Body of pancreas (tissue), 4 donors: ENCODE results near the gene DGKI. TPM values are rescaled to one million over a fixed set of nuclear protein-coding genes. Genes with fewer than 3 reads are reported as not detected.

Experiments
- ATAC-seq: fragments of 150-250 bp; one replicate; pipeline ENCODE4 v1.9.1; 2016
- DNase-seq, 4 donors: peaks; one replicate each; pipeline ENCODE4 v3.0.0-alpha.2; 2019
- H3K27ac ChIP-seq, 4 donors: fragments of 200-600 bp; sonication (generic); 1 replicate in 3 of 4; 2 replicates in 1 of 4; pipeline versions ENCODE4 v1.5.1 to v1.6.1; 2016 to 2019; ENCODE audit warnings: mild to moderate bottlenecking in 1 of 4, mixed read lengths in 1 of 4, moderate library complexity in 1 of 4
- H3K27me3 ChIP-seq, 2 donors: fragments of 200-600 bp; sonication (generic); one replicate each; pipeline ENCODE4 v1.6.0; 2016; ENCODE audit warnings: mild to moderate bottlenecking in 1 of 2
- H3K36me3 ChIP-seq, 2 donors: fragments of 200-600 bp; sonication (generic); replicated peaks in 1 of 2; 2 replicates each; pipeline ENCODE4 v1.5.1; 2016; ENCODE audit warnings: low read depth in 2 of 2; ENCODE audit not compliant: insufficient read depth in 1 of 2
- H3K4me1 ChIP-seq: fragments of 200-600 bp; sonication (generic); one replicate; pipeline ENCODE4 v1.6.0; 2016
- H3K4me3 ChIP-seq, 2 donors: fragments of 200-600 bp; sonication (generic); 1 replicate in 1 of 2; 2 replicates in 1 of 2; pipeline ENCODE4 v1.5.1; 2016 to 2019
- H3K9me3 ChIP-seq, 3 donors: fragments of 200-600 bp; sonication (generic); 1 replicate in 2 of 3; 2 replicates in 1 of 3; pipeline ENCODE4 v1.5.1; 2016
- POLR2A ChIP-seq, 3 donors: fragments of 450-650 bp; IDR thresholded peaks; one replicate each; pipeline ENCODE4 v1.6.1; 2016; ENCODE audit warnings: antibody characterized with exemption in 3 of 3, mild to moderate bottlenecking in 2 of 3
- WGBS, 2 donors: methylation state at CpG; one replicate each; pipeline ENCODE4 v1.1.5; 2017; 5-methylcytosine and 5-hydroxymethylcytosine counted together
- intact Hi-C: fragments of 100-400 bp; cut with DNase I; formaldehyde crosslinking; loops from one replicate; pipeline ENCODE4 v1.15.1; 2023
- total RNA-seq, 2 donors: library from RNA; depleted of rRNA; stranded (reverse); fragments of >200 nt; gene quantifications; one replicate each; pipeline ENCODE4 v1.1.0, GENCODE V29; 2016
- TF ChIP-seq, protein P1 (sequence below), 7 experiments: fragments of 450-650 bp in 4 of 7; fragments of 200-600 bp in 3 of 7; sonication (generic) in 3 of 7; IDR thresholded peaks; one replicate each; pipeline ENCODE4 v1.5.1; 2016 to 2019; ENCODE audit warnings: antibody characterized with exemption in 7 of 7

DGKI gene
- total RNA-seq, 2 donors from 2014 or later: 2.6 TPM; not detected in 1

GRCh38 chr7:137813541-137813940 is 33.2 kb downstream of the DGKI start:
- H3K36me3 ChIP-seq: no peaks in the 10 kb centered on the region
- H3K9me3 ChIP-seq: no peaks in the 10 kb centered on the region
- no peak overlapping the region for H3K4me3 ChIP-seq
- no peak for TF ChIP-seq POLR2A (IDR thresholded peaks at IDR 0.05)
- TF ChIP-seq, protein P1, sequence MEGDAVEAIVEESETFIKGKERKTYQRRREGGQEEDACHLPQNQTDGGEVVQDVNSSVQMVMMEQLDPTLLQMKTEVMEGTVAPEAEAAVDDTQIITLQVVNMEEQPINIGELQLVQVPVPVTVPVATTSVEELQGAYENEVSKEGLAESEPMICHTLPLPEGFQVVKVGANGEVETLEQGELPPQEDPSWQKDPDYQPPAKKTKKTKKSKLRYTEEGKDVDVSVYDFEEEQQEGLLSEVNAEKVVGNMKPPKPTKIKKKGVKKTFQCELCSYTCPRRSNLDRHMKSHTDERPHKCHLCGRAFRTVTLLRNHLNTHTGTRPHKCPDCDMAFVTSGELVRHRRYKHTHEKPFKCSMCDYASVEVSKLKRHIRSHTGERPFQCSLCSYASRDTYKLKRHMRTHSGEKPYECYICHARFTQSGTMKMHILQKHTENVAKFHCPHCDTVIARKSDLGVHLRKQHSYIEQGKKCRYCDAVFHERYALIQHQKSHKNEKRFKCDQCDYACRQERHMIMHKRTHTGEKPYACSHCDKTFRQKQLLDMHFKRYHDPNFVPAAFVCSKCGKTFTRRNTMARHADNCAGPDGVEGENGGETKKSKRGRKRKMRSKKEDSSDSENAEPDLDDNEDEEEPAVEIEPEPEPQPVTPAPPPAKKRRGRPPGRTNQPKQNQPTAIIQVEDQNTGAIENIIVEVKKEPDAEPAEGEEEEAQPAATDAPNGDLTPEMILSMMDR (IDR thresholded peaks at IDR 0.05): no peak
- no peak for DNase-seq
- intact Hi-C loops: no loop called here
- no peak for ATAC-seq
- no peak overlapping the region for H3K27ac ChIP-seq
- H3K4me1 ChIP-seq: no peaks in the 10 kb centered on the region
- WGBS, 2 donors: 90 to 91% methylated on average over 1 of the region's 1 CpG
- H3K27me3 ChIP-seq: no peaks in the 10 kb centered on the region

- DNase-seq (no peak), ATAC-seq (no peak)
- no peak for TF ChIP-seq POLR2A (IDR thresholded peaks at IDR 0.05)
- TF ChIP-seq, protein P1 (IDR thresholded peaks at IDR 0.05): no peak
Measured at GRCh38 chr7:137810248-137810647, 36.5 kb downstream of the DGKI start.

DNA sequence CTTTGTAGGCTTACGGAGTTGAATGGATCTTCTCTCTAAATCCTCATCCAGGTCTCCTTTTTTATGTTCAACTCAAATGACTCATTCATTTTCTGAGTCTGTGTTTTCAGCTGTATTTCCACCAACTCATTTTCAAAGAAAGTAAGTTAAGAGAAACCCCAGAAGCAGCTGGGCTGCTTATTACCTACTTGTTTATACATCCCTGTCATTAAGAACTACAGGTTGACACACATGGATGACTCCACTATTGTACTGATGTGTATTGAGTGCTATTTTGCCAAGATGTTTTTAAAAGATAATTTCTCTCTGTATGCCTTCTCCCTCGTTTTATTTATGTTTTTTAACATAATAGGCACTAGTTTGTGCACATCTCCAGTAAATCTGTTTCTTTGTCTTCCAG is 41.9 kb downstream of the DGKI start:
- Histone ChIP-seq H3K27ac (no peak overlapping the region), H3K36me3 (no peaks in the 10 kb centered on the region), H3K4me1 (no peaks in the 10 kb centered on the region), H3K4me3 (no peak overlapping the region), H3K27me3 (no peaks in the 10 kb centered on the region), H3K9me3 (no peaks in the 10 kb centered on the region)
- DNase-seq: no peak
- intact Hi-C loops: no loop called here
- TF ChIP-seq POLR2A (IDR thresholded peaks at IDR 0.05): no peak
- TF ChIP-seq, protein P1 (IDR thresholded peaks at IDR 0.05): no peak
- no peak for ATAC-seq
- 52 to 67% methylated on average over 2 of the region's 2 CpGs for WGBS, 2 donors

More at GRCh38 chr7:137810248-137810647, 36.5 kb downstream of the DGKI start:
- Histone ChIP-seq H3K4me1 (no peaks in the 10 kb centered on the region), H3K27ac (no peak overlapping the region), H3K9me3 (no peaks in the 10 kb centered on the region), H3K4me3 (no peak overlapping the region), H3K27me3 (no peaks in the 10 kb centered on the region), H3K36me3 (no peaks in the 10 kb centered on the region)
- intact Hi-C loops: no loop called here
- WGBS, 2 donors: 52 to 59% methylated on average over 2 of the region's 2 CpGs

DNA sequence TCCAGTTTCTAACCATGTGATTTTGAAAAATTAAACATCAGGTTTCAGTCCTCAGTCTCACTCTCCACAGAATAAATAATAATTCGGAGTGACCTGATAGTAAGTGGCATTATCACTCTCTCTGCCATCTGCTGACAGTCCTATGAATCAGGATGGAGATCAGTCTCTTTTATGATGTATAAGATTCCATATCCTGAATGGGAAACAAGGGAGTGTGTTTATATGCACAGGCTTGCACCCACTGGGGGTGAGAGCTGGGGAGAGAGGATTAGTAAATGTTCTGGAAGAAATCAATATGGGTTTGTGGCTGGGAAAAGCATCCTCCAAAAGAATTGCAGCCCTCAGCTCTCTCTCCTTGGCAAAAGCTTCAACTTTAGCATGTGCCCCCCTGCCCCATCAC is 45.3 kb downstream of the DGKI start:
- H3K4me1 ChIP-seq: no peaks in the 10 kb centered on the region
- no peaks in the 10 kb centered on the region for H3K9me3 ChIP-seq
- DNase-seq (no peak), ATAC-seq (no peak)
- no peaks in the 10 kb centered on the region for H3K27me3 ChIP-seq
- intact Hi-C loops: no loop called here
- no peak overlapping the region for H3K27ac ChIP-seq
- no peak overlapping the region for H3K4me3 ChIP-seq
- no peak for TF ChIP-seq POLR2A (IDR thresholded peaks at IDR 0.05)
- 56 to 58% methylated on average over 1 of the region's 1 CpG for WGBS, 2 donors
- no peaks in the 10 kb centered on the region for H3K36me3 ChIP-seq

DNA sequence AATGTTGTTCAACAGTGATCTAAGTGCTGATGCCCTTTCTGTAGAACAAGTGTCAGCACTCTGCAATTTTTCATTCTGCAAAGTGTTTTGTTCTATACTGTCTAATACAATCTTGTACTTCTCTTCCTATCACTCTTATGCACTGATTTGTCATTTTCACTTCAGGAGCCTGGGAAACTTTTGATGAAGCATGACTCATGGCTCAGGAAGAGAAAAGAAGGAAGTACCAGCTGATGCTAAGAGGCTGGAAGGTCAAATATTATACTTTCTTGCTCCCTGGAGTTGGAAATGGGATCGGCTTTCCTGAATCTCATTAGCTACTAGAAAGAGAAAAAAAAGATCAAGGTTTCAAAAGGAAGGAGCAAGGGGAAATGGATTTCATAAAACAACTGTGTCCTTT is 45.8 kb downstream of the DGKI start:
- Histone ChIP-seq H3K4me1 (no peaks in the 10 kb centered on the region), H3K36me3 (no peaks in the 10 kb centered on the region), H3K9me3 (no peaks in the 10 kb centered on the region), H3K27me3 (no peaks in the 10 kb centered on the region), H3K27ac (no peak overlapping the region), H3K4me3 (no peak overlapping the region)
- ATAC-seq: no peak
- TF ChIP-seq POLR2A (IDR thresholded peaks at IDR 0.05): no peak
- TF ChIP-seq, protein P1 (IDR thresholded peaks at IDR 0.05): no peak
- intact Hi-C loops: no loop called here
- 65 to 70% methylated on average over 1 of the region's 1 CpG for WGBS, 2 donors
- no peak for DNase-seq
